ENCODE data around the gene CENPX.
"Not testable (repeated sequence)": the region's sequence is repeated elsewhere in the genome, so short reads cannot be mapped to it uniquely, and the experiment has no call there.

Gene CENPX

GRCh38 chr17:81984773-81985410, 37.8 kb downstream of the CENPX start:
- no peak overlapping the region for H3K4me3 ChIP-seq (ENCODE audit: low read depth, low read length)
- no peak for TF ChIP-seq CTCF (IDR thresholded peaks at IDR 0.05; ENCODE audit: borderline replicate concordance, insufficient read depth, low read depth, low read length)

DNA sequence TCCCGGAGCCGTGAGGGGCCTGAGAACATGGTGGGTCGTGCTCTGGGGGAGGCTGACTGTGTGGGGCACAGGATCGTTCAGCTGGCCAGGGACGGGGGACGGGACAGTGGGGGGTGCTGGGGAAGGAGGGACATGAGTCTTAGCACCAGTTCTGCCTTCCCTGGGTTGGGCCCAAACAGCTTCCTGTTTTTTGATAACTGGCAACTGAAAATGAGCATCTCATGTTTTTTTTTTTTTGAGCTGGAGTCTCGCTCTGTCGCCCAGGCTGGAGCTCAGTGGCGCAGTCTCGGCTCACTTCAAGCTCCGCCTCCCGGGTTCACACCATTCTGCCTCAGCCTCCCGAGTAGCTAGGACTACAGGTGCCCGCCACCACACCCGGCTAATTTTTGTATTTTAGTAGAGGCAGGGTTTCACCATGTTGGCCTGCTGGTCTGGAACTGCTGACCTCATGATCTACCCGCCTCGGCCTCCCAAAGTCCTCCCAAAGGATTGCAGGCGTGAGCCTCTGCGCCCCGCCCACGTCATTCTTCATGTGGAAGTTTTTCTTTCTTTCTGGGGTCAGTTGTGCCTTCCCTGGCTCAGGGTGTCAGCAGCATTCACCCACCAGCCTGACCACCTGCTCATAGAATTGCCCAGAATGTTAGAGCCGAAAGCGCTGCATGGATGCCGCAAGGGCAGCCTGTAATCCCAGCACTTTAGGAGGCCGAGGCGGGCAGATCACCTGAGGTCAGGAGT, 38.9 kb downstream of the CENPX start:
- no peak overlapping the region for H3K4me3 ChIP-seq (ENCODE audit: low read depth, low read length)

GRCh38 chr17:81983011-81983638, 39.6 kb downstream of the CENPX start:
- TF ChIP-seq CTCF (IDR thresholded peaks at IDR 0.05; ENCODE audit: borderline replicate concordance, insufficient read depth, low read depth, low read length) = no peak
- no peak overlapping the region for H3K4me3 ChIP-seq (ENCODE audit: low read depth, low read length)

More for the DNA sequence above, 38.9 kb downstream of the CENPX start:
- no peak for TF ChIP-seq CTCF (IDR thresholded peaks at IDR 0.05; ENCODE audit: borderline replicate concordance, insufficient read depth, low read depth, low read length)

GRCh38 chr17:81981511-81981910, 41.2 kb downstream of the CENPX start:
- not testable (repeated sequence) for H3K4me3 ChIP-seq (ENCODE audit: low read depth, low read length)

DNA sequence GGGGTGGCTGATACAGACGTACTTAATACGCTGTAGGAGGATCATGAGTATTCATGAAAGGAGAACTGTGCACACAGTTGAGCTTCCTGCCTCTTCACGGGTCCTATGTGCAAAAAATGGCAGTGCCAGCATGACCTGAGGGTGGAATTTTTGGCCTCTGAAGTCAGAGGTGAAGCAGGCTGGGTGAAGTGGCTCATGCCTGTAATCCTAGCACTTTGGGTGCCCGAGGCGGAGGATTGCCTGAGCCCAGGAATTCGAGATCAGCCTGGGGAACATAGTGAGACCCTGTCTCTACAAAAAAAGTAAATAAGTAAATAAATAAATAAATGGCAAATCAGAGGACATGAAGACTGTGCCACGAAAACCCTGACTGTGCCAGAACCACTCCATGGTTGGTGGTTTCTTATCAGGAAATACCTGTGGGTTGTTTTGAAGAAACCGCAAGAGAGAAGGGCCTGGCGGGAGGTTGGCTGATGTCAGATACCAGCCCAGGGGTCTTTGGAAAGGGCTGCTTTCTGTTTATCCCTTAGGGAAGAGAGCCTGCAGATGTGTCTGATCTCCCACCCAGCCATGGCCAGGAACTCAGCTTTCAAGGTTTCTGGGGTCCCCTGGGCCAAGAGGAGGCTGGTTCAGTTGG, 41.9 kb downstream of the CENPX start:
- no peak overlapping the region for H3K4me3 ChIP-seq (ENCODE audit: low read depth, low read length)
- no peak for TF ChIP-seq CTCF (IDR thresholded peaks at IDR 0.05; ENCODE audit: borderline replicate concordance, insufficient read depth, low read depth, low read length)

- no peak for TF ChIP-seq CTCF (IDR thresholded peaks at IDR 0.05; ENCODE audit: borderline replicate concordance, insufficient read depth, low read depth, low read length)
- no peak overlapping the region for H3K4me3 ChIP-seq (ENCODE audit: low read depth, low read length)
Observed at GRCh38 chr17:81980122-81980521, 42.6 kb downstream of the CENPX start.

DNA sequence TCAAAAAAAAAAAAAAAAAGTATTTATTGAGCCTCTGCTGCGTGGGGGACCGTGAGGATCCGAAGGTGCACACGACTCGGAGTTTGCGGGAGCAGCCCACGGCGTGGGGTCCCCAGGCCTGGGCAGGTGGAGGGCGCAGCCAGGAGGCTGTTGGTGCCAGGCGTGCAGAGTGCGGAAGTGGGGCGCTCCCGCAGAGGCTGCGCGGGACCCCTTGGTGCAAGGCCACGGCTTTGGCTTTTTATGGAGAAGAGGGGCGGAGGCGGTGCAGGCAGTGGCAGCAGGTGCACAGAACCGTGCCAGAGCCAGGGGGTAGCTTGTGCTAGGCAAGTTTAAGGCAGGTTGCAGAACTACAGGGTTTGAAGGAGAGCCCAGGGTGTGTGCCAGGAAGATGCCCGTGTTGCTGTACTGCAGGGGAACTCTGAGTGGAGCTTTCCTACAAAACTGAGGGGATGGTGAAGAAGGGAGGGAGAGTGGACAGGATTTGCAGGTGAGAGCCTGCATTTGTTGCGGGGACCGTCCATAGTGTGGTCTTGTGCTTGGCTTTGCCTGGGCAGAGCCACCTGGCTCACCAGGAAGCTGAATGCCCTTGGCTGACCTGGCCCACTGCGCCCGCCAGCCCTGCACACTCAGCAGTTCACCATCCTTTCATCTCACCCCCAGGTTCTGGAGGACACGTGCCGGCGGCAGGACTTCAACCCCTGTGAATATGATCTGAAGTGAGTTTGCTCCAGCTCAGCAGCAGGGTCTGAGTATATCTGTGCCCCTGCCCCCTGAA, 44.0 kb downstream of the CENPX start:
- no peak for TF ChIP-seq CTCF (IDR thresholded peaks at IDR 0.05; ENCODE audit: borderline replicate concordance, insufficient read depth, low read depth, low read length)
- peak overlapping the region; percentile 93 for H3K4me3 ChIP-seq (ENCODE audit: low read depth, low read length)

Measured in GM12875 (cell line).